ENCODE results near the gene ARHGEF1.
A peak's percentile ranks its signal among the peaks of the same experiment; 100 is the strongest.

ARHGEF1 gene

GRCh38 chr19:41882568-41883462 lies at the start of gene ARHGEF1:
ARHGEF1 (plus strand) TSS chr19:41883184; CDS start chr19:41888083, 4,899 bp downstream.
- FAIRE-seq = no peak

GRCh38 chr19:41837981-41838708 lies 44.8 kb upstream of the ARHGEF1 start:
- no peak for FAIRE-seq

- no peak for FAIRE-seq
These were observed 43.8 kb upstream of the ARHGEF1 start for GRCh38 chr19:41839211-41839610.

GRCh38 chr19:41843371-41843770 lies 39.6 kb upstream of the ARHGEF1 start:
- no peak for FAIRE-seq

- FAIRE-seq = no peak
These were observed 38.4 kb upstream of the ARHGEF1 start, which contains the start of gene LYPD4 for GRCh38 chr19:41844601-41845000. LYPD4 (minus strand) TSS chr19:41844683; CDS start chr19:41839285, 5,398 bp downstream.

GRCh38 chr19:41845001-41845050 lies 38.2 kb upstream of the ARHGEF1 start, which contains the start of gene DMRTC2:
DMRTC2 (plus strand) TSS chr19:41845042; CDS start chr19:41847429, 2,387 bp downstream.
- no peak for FAIRE-seq

- FAIRE-seq = no peak
These were observed 37.9 kb upstream of the ARHGEF1 start for GRCh38 chr19:41845051-41845590.

- FAIRE-seq = no peak
These were observed 35.5 kb upstream of the ARHGEF1 start for GRCh38 chr19:41847351-41848105.

- no peak for FAIRE-seq
These were observed 34.3 kb upstream of the ARHGEF1 start for GRCh38 chr19:41848666-41849065.

GRCh38 chr19:41849067-41849466 lies 33.9 kb upstream of the ARHGEF1 start:
- no peak for FAIRE-seq

GRCh38 chr19:41850381-41850780 lies 32.6 kb upstream of the ARHGEF1 start:
- no peak for FAIRE-seq

- FAIRE-seq = no peak
These were observed 31.5 kb upstream of the ARHGEF1 start for GRCh38 chr19:41851456-41851855.

GRCh38 chr19:41853344-41853743 lies 29.6 kb upstream of the ARHGEF1 start:
- FAIRE-seq = no peak

- no peak for FAIRE-seq
These were observed 29.2 kb upstream of the ARHGEF1 start for GRCh38 chr19:41853768-41854167.

- no peak for FAIRE-seq
These were observed 23.8 kb upstream of the ARHGEF1 start for GRCh38 chr19:41859213-41859617.

GRCh38 chr19:41859618-41860418 lies 23.2 kb upstream of the ARHGEF1 start, which contains the start of gene RPS19:
RPS19 (plus strand) TSS chr19:41860255; CDS start chr19:41860775, 520 bp downstream.
- peak; percentile 97 for FAIRE-seq

- no peak for FAIRE-seq
These were observed 22.4 kb upstream of the ARHGEF1 start for GRCh38 chr19:41860419-41861115.

- no peak for FAIRE-seq
These were observed 21.7 kb upstream of the ARHGEF1 start for GRCh38 chr19:41861116-41861768.

GRCh38 chr19:41861846-41862245 lies 21.1 kb upstream of the ARHGEF1 start:
- FAIRE-seq = no peak

- no peak for FAIRE-seq
These were observed 20.5 kb upstream of the ARHGEF1 start for GRCh38 chr19:41862445-41862986.

All from endometrium (tissue), 2 donors.